CD14-positive monocyte (primary cell): ENCODE data around the gene EEF1AKMT1. TPM values are rescaled to one million over a fixed set of nuclear protein-coding genes. Genes with fewer than 3 reads are reported as not detected.

Source experiments
- DNase-seq, 3 donors: peaks; one replicate each; pipeline ENCODE4 v3.0.0-alpha.2; 2011 to 2022
- H2AFZ ChIP-seq: 2 replicates; pipeline ENCODE4 v1.6.0; 2012; ENCODE audit warnings: mild to moderate bottlenecking, low read depth, low read length, inconsistent platforms; ENCODE audit not compliant: insufficient read depth, poor library complexity, severe bottlenecking
- H3K27ac ChIP-seq, 2 donors: 1 replicate in 1 of 2; 2 replicates in 1 of 2; pipeline ENCODE4 v1.5.1; 2012 to 2013; ENCODE audit warnings: low read length in 2 of 2, control low read depth in 1 of 2, inconsistent platforms in 1 of 2, low read depth in 1 of 2, mild to moderate bottlenecking in 1 of 2
- H3K27me3 ChIP-seq, 2 donors: one replicate each; pipeline versions ENCODE4 v1.6.0 to v1.6.1; 2011 to 2013; ENCODE audit warnings: low read length in 2 of 2; ENCODE audit not compliant: control insufficient read depth in 2 of 2, insufficient read depth in 2 of 2
- H3K36me3 ChIP-seq, 2 donors: replicated peaks in 1 of 2; 1 replicate in 1 of 2; 2 replicates in 1 of 2; pipeline versions ENCODE4 v1.5.1 to v1.6.1; 2012 to 2013; ENCODE audit warnings: low read length in 2 of 2, control low read depth in 1 of 2, inconsistent platforms in 1 of 2, mild to moderate bottlenecking in 1 of 2; ENCODE audit not compliant: insufficient read depth in 2 of 2, control insufficient read depth in 1 of 2
- H3K4me1 ChIP-seq, 2 donors: 1 replicate in 1 of 2; 2 replicates in 1 of 2; pipeline versions ENCODE4 v1.5.1 to v1.6.1; 2012 to 2013; ENCODE audit warnings: low read length in 2 of 2, control low read depth in 1 of 2, inconsistent platforms in 1 of 2, mild to moderate bottlenecking in 1 of 2, moderate library complexity in 1 of 2; ENCODE audit not compliant: insufficient read depth in 2 of 2, control insufficient read depth in 1 of 2
- H3K4me2 ChIP-seq: replicated peaks from 2 replicates; pipeline ENCODE3; 2012; ENCODE audit warnings: low read length, moderate library complexity, mild to moderate bottlenecking; ENCODE audit not compliant: poor library complexity, severe bottlenecking; ENCODE audit errors: extremely low read depth
- H3K4me3 ChIP-seq, 3 experiments: fragments of 200-600 bp in 1 of 3; sonication (generic) in 1 of 3; replicated peaks in 1 of 3; 1 replicate in 2 of 3; 2 replicates in 1 of 3; pipeline ENCODE4 v1.5.1; 2011 to 2013; ENCODE audit warnings: low read length in 3 of 3, mild to moderate bottlenecking in 3 of 3, control low read depth in 2 of 3, low read depth in 2 of 3, inconsistent platforms in 1 of 3, moderate library complexity in 1 of 3
- H3K79me2 ChIP-seq: 2 replicates; pipeline ENCODE4 v1.6.0; 2012; ENCODE audit warnings: mild to moderate bottlenecking, control low read depth, inconsistent platforms, low read length, moderate library complexity; ENCODE audit not compliant: insufficient read depth
- H3K9ac ChIP-seq: 2 replicates; pipeline ENCODE4 v1.6.0; 2017; ENCODE audit warnings: low read length, mild to moderate bottlenecking; ENCODE audit not compliant: insufficient read depth, poor library complexity, severe bottlenecking
- H3K9me3 ChIP-seq, 2 donors: replicated peaks in 1 of 2; 1 replicate in 1 of 2; 2 replicates in 1 of 2; pipeline versions ENCODE4 v1.5.1 to v1.6.1; 2012 to 2013; ENCODE audit warnings: low read length in 2 of 2, control low read depth in 1 of 2; ENCODE audit not compliant: control insufficient read depth in 1 of 2, insufficient read depth in 1 of 2
- H4K20me1 ChIP-seq: 2 replicates; pipeline ENCODE4 v1.6.0; 2012; ENCODE audit warnings: mild to moderate bottlenecking, low read length, control low read depth, moderate library complexity; ENCODE audit not compliant: insufficient read depth
- H3K27ac Mint-ChIP-seq, 7 donors: one replicate each; pipeline ENCODE4 v1.8.0; 2020; ENCODE audit warnings: mild to moderate bottlenecking in 7 of 7, mixed read lengths in 7 of 7, moderate library complexity in 6 of 7, inconsistent platforms in 2 of 7
- H3K27me3 Mint-ChIP-seq, 3 donors: one replicate each; pipeline ENCODE4 v1.8.0; 2021 to 2022; ENCODE audit warnings: low read depth in 3 of 3, mild to moderate bottlenecking in 3 of 3, mixed read lengths in 3 of 3, moderate library complexity in 3 of 3, inconsistent platforms in 1 of 3
- H3K36me3 Mint-ChIP-seq, 2 donors: one replicate each; pipeline ENCODE4 v1.8.0; 2020; ENCODE audit warnings: mixed read lengths in 2 of 2, inconsistent platforms in 1 of 2, mild to moderate bottlenecking in 1 of 2
- H3K4me1 Mint-ChIP-seq: one replicate; pipeline ENCODE4 v1.8.0; 2020; ENCODE audit warnings: mild to moderate bottlenecking, mixed read lengths
- H3K4me3 Mint-ChIP-seq, 2 donors: one replicate each; pipeline ENCODE4 v1.8.0; 2020; ENCODE audit warnings: mild to moderate bottlenecking in 2 of 2, mixed read lengths in 2 of 2, moderate library complexity in 1 of 2
- H3K9me3 Mint-ChIP-seq, 7 donors: one replicate each; pipeline ENCODE4 v1.8.0; 2020 to 2022; ENCODE audit warnings: mixed read lengths in 7 of 7, mild to moderate bottlenecking in 6 of 7, moderate library complexity in 6 of 7, inconsistent platforms in 2 of 7
- WGBS: methylation state at CpG from one replicate; pipeline ENCODE4 v1.1.5; 2013; ENCODE audit warnings: missing lambda C conversion rate; ENCODE audit not compliant: insufficient coverage; 5-methylcytosine and 5-hydroxymethylcytosine counted together
- intact Hi-C, 2 donors: fragments of 100-400 bp; cut with micrococcal nuclease; formaldehyde crosslinking; loops; one replicate each; pipeline versions ENCODE4 v1.15.0 to v1.15.1; 2023
- polyA plus RNA-seq, 3 donors: library from polyadenylated mRNA; depleted of rRNA in 1 of 3; unstranded in 2 of 3; stranded (reverse) in 1 of 3; fragments of 300-500 nt in 2 of 3; fragments of >200 nt in 1 of 3; fragmentation: Illumina TruSeq in 2 of 3; gene quantifications; 1 replicate in 2 of 3; 2 replicates in 1 of 3; pipeline ENCODE4 v1.2.3, GENCODE V29; 2012 to 2021
- TF ChIP-seq, protein P1 (sequence below): fragments of 200-600 bp; IDR thresholded peaks from one replicate; pipeline ENCODE4 v1.8.0; 2022; ENCODE audit warnings: antibody characterized with exemption, mild to moderate bottlenecking

EEF1AKMT1 gene
- polyA plus RNA-seq, 3 donors, result 1.7 to 4.2 (median 4.2) TPM

- no peaks in the 10 kb centered on the region for H3K9me3 Mint-ChIP-seq
- H3K27me3 Mint-ChIP-seq, result peaks cover 0 to 2% (median 0%) of the 10 kb centered on the region in 3 donors
- no peak overlapping the region for H3K9ac ChIP-seq
- H3K4me2 ChIP-seq, result no peak overlapping the region
- peaks cover under 1% of the 10 kb centered on the region for H3K79me2 ChIP-seq
- TF ChIP-seq, protein P1, sequence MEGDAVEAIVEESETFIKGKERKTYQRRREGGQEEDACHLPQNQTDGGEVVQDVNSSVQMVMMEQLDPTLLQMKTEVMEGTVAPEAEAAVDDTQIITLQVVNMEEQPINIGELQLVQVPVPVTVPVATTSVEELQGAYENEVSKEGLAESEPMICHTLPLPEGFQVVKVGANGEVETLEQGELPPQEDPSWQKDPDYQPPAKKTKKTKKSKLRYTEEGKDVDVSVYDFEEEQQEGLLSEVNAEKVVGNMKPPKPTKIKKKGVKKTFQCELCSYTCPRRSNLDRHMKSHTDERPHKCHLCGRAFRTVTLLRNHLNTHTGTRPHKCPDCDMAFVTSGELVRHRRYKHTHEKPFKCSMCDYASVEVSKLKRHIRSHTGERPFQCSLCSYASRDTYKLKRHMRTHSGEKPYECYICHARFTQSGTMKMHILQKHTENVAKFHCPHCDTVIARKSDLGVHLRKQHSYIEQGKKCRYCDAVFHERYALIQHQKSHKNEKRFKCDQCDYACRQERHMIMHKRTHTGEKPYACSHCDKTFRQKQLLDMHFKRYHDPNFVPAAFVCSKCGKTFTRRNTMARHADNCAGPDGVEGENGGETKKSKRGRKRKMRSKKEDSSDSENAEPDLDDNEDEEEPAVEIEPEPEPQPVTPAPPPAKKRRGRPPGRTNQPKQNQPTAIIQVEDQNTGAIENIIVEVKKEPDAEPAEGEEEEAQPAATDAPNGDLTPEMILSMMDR, result no peak
- no peak for DNase-seq
- no peak overlapping the region for H2AFZ ChIP-seq
- H3K4me3 ChIP-seq, result no peak overlapping the region
- no peaks in the 10 kb centered on the region for H4K20me1 ChIP-seq
- peaks cover 2% of the 10 kb centered on the region for H3K4me1 Mint-ChIP-seq
- H3K4me3 Mint-ChIP-seq, result no peak overlapping the region
- intact Hi-C loops, result no loop called here
- peaks cover 21 to 31% of the 10 kb centered on the region in 2 donors for H3K36me3 ChIP-seq
- H3K36me3 Mint-ChIP-seq, result peaks cover 15% of the 10 kb centered on the region in 2 donors
- H3K27me3 ChIP-seq, result no peaks in the 10 kb centered on the region
- no peaks in the 10 kb centered on the region for H3K9me3 ChIP-seq
- no peak overlapping the region for H3K27ac Mint-ChIP-seq
- H3K27ac ChIP-seq, result no peak overlapping the region
- WGBS, result no CpG with 5 or more reads among the region's 1 CpG
- H3K4me1 ChIP-seq, result peaks cover 4 to 6% of the 10 kb centered on the region in 2 donors
Measured at GRCh38 chr13:20778311-20778710, 4.5 kb upstream of the EEF1AKMT1 start.

GRCh38 chr13:20776751-20777150 lies 3.0 kb upstream of the EEF1AKMT1 start:
- intact Hi-C loops, result no loop called here
- DNase-seq, result no peak
- peaks cover 12% of the 10 kb centered on the region for H3K79me2 ChIP-seq
- TF ChIP-seq, protein P1, result no peak
- H3K27ac ChIP-seq, result no peak overlapping the region
- no CpG with 5 or more reads among the region's 1 CpG for WGBS
- H3K4me2 ChIP-seq, result no peak overlapping the region
- H3K9me3 ChIP-seq, result no peaks in the 10 kb centered on the region
- H3K36me3 ChIP-seq, result peaks cover 11 to 15% of the 10 kb centered on the region in 2 donors
- no peak overlapping the region for H3K4me3 ChIP-seq
- peaks cover 8 to 11% of the 10 kb centered on the region in 2 donors for H3K36me3 Mint-ChIP-seq
- H3K9ac ChIP-seq, result no peak overlapping the region
- H3K27me3 Mint-ChIP-seq, result peaks cover 0 to 5% (median 0%) of the 10 kb centered on the region in 3 donors
- H2AFZ ChIP-seq, result no peak overlapping the region
- H3K27me3 ChIP-seq, result no peaks in the 10 kb centered on the region
- peaks cover 15 to 17% of the 10 kb centered on the region in 2 donors for H3K4me1 ChIP-seq
- no peaks in the 10 kb centered on the region for H4K20me1 ChIP-seq
- H3K27ac Mint-ChIP-seq, result no peak overlapping the region
- H3K4me1 Mint-ChIP-seq, result peaks cover 11% of the 10 kb centered on the region
- no peaks in the 10 kb centered on the region for H3K9me3 Mint-ChIP-seq
- no peak overlapping the region for H3K4me3 Mint-ChIP-seq
